Measurements from ENCODE around the gene OLFML2A.

The OLFML2A gene

GRCh38 chr9:124771021-124771866, 5.7 kb upstream of the OLFML2A start, which contains the start of gene NR6A1 (continued):
- TF ChIP-seq, protein P1, sequence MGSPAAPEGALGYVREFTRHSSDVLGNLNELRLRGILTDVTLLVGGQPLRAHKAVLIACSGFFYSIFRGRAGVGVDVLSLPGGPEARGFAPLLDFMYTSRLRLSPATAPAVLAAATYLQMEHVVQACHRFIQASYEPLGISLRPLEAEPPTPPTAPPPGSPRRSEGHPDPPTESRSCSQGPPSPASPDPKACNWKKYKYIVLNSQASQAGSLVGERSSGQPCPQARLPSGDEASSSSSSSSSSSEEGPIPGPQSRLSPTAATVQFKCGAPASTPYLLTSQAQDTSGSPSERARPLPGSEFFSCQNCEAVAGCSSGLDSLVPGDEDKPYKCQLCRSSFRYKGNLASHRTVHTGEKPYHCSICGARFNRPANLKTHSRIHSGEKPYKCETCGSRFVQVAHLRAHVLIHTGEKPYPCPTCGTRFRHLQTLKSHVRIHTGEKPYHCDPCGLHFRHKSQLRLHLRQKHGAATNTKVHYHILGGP (tag by site-specific recombination; IDR thresholded peaks at IDR 0.05) = no peak
- TF ChIP-seq ZNF132 (tag by site-specific recombination; IDR thresholded peaks at IDR 0.05; ENCODE audit: borderline replicate concordance) (no peak), ZNF501 (tag by site-specific recombination; IDR thresholded peaks at IDR 0.05) (no peak; the same call in 1 of the 2 replicates), ZNF341 (tag by site-specific recombination; IDR thresholded peaks at IDR 0.05; ENCODE audit: low read depth) (peak; percentile 68), PATZ1 (tag by site-specific recombination; IDR thresholded peaks at IDR 0.05) (no peak; the same call in 1 of the 2 replicates), ZNF302 (tag by site-specific recombination; IDR thresholded peaks at IDR 0.05; ENCODE audit: low read depth) (no peak), OSR2 (tag by site-specific recombination; IDR thresholded peaks at IDR 0.05) (no peak), ZNF571 (tag by site-specific recombination; IDR thresholded peaks at IDR 0.05) (no peak), ZSCAN30 (tag by site-specific recombination; IDR thresholded peaks at IDR 0.05) (no peak; the same call in 1 of the 2 replicates), ZNF555 (tag by site-specific recombination; conservative IDR thresholded peaks at IDR 0.05) (no peak), ZNF629 (tag by site-specific recombination; IDR thresholded peaks at IDR 0.05) (peak; percentile 91), ZNF112 (tag by site-specific recombination; IDR thresholded peaks at IDR 0.05) (no peak), ZNF704 (tag by site-specific recombination; IDR thresholded peaks at IDR 0.05) (no peak), ZIC2 (tag by site-specific recombination; IDR thresholded peaks at IDR 0.05) (peak; percentile 63; the same call in 1 of the 2 replicates), ZNF223 (tag by site-specific recombination; IDR thresholded peaks at IDR 0.05) (no peak), ZNF214 (tag by site-specific recombination; IDR thresholded peaks at IDR 0.05; ENCODE audit: borderline replicate concordance) (no peak), KLF1 (tag by site-specific recombination; IDR thresholded peaks at IDR 0.05) (no peak; the same call in none of the 2 replicates), ZNF610 (tag by site-specific recombination; IDR thresholded peaks at IDR 0.05; ENCODE audit: borderline replicate concordance) (no peak; the same call in 1 of the 2 replicates), ZNF777 (tag by site-specific recombination; IDR thresholded peaks at IDR 0.05; ENCODE audit: borderline replicate concordance) (no peak), GLIS1 (tag by site-specific recombination; IDR thresholded peaks at IDR 0.05) (peak; percentile 68; the same call in 1 of the 2 replicates), WT1 (tag by site-specific recombination; IDR thresholded peaks at IDR 0.05) (no peak; the same call in 1 of the 2 replicates), ZNF596 (tag by site-specific recombination; IDR thresholded peaks at IDR 0.05) (0 out of 2 replicates have a peak, but pooled peaks have one; percentile 15), ZNF830 (tag by site-specific recombination; IDR thresholded peaks at IDR 0.05; ENCODE audit: low read depth) (no peak), ZNF664 (tag by site-specific recombination; IDR thresholded peaks at IDR 0.05) (no peak), ZBTB1 (tag by site-specific recombination; IDR thresholded peaks at IDR 0.05) (no peak), ZNF510 (tag by site-specific recombination; IDR thresholded peaks at IDR 0.05; ENCODE audit: insufficient replicate concordance) (no peak)
- TF ChIP-seq, protein P2, sequence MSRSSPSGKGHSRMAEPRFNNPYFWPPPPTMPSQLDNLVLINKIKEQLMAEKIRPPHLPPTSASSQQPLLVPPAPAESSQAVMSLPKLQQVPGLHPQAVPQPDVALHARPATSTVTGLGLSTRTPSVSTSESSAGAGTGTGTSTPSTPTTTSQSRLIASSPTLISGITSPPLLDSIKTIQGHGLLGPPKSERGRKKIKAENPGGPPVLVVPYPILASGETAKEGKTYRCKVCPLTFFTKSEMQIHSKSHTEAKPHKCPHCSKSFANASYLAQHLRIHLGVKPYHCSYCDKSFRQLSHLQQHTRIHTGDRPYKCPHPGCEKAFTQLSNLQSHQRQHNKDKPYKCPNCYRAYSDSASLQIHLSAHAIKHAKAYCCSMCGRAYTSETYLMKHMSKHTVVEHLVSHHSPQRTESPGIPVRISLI (tag by site-specific recombination; IDR thresholded peaks at IDR 0.05) = no peak
- TF ChIP-seq, protein P3, sequence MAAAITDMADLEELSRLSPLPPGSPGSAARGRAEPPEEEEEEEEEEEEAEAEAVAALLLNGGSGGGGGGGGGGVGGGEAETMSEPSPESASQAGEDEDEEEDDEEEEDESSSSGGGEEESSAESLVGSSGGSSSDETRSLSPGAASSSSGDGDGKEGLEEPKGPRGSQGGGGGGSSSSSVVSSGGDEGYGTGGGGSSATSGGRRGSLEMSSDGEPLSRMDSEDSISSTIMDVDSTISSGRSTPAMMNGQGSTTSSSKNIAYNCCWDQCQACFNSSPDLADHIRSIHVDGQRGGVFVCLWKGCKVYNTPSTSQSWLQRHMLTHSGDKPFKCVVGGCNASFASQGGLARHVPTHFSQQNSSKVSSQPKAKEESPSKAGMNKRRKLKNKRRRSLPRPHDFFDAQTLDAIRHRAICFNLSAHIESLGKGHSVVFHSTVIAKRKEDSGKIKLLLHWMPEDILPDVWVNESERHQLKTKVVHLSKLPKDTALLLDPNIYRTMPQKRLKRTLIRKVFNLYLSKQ (tag by site-specific recombination; IDR thresholded peaks at IDR 0.05; ENCODE audit: borderline replicate concordance) = no peak
- TF ChIP-seq, protein P4, sequence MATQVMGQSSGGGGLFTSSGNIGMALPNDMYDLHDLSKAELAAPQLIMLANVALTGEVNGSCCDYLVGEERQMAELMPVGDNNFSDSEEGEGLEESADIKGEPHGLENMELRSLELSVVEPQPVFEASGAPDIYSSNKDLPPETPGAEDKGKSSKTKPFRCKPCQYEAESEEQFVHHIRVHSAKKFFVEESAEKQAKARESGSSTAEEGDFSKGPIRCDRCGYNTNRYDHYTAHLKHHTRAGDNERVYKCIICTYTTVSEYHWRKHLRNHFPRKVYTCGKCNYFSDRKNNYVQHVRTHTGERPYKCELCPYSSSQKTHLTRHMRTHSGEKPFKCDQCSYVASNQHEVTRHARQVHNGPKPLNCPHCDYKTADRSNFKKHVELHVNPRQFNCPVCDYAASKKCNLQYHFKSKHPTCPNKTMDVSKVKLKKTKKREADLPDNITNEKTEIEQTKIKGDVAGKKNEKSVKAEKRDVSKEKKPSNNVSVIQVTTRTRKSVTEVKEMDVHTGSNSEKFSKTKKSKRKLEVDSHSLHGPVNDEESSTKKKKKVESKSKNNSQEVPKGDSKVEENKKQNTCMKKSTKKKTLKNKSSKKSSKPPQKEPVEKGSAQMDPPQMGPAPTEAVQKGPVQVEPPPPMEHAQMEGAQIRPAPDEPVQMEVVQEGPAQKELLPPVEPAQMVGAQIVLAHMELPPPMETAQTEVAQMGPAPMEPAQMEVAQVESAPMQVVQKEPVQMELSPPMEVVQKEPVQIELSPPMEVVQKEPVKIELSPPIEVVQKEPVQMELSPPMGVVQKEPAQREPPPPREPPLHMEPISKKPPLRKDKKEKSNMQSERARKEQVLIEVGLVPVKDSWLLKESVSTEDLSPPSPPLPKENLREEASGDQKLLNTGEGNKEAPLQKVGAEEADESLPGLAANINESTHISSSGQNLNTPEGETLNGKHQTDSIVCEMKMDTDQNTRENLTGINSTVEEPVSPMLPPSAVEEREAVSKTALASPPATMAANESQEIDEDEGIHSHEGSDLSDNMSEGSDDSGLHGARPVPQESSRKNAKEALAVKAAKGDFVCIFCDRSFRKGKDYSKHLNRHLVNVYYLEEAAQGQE (tag by site-specific recombination; IDR thresholded peaks at IDR 0.05) = peak; percentile 85

Data from HEK293 (cell line).